Activated T-cell treated with anti-CD3 and anti-CD28 coated beads, Interleukin-2, amount 50 U/mL, for 1 hour (primary cell): ENCODE data around the gene SARS2.
"Not testable (repeated sequence)": the region's sequence is repeated elsewhere in the genome, so short reads cannot be mapped to it uniquely, and the experiment has no call there.

Source experiments
- DNase-seq: peaks from one replicate; pipeline ENCODE4 v3.0.0-alpha.2; 2020

The SARS2 gene

DNA sequence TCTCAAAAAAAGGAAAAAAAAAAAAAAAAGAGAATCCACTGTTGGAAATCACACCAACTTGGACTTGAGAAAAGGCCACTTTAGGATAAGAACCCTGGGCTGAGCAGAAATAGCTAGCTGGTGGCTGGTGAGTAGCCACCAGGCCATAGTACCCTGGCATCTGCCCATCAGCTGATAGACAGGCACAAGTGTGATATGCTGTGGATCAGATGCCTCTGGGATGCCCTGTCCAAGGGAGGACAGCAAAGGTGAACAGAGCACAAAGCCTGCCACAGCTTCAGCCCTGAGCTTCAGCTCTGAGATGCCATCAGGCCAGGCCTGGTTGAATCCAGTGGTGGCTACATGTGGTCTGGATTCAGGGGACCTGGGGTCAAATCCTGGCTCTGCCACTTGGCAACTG lies 39.9 kb downstream of the SARS2 start:
- DNase-seq: no peak

DNA sequence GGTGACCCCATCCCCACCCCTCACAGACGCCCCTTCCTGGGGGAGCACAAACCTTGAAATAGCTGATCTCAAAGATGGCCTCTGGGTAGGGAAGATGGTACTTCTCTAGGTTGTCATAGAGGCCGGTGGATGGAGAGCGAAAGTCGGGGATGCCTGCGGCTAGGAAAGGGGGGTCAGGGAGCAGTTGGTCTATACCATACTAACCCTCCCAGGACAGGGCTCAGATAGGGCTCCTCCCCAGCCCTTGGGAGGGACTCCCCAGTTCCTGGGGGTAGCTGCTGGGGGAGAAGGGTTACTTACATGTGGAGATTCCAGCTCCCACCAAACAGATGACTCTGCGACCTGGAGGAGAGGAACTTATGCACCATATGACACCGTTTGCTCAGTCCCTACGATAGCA lies 40.8 kb downstream of the SARS2 start:
- DNase-seq: no peak

- DNase-seq: no peak
Observed at GRCh38 chr19:38888876-38889275, 41.7 kb downstream of the SARS2 start.

DNA sequence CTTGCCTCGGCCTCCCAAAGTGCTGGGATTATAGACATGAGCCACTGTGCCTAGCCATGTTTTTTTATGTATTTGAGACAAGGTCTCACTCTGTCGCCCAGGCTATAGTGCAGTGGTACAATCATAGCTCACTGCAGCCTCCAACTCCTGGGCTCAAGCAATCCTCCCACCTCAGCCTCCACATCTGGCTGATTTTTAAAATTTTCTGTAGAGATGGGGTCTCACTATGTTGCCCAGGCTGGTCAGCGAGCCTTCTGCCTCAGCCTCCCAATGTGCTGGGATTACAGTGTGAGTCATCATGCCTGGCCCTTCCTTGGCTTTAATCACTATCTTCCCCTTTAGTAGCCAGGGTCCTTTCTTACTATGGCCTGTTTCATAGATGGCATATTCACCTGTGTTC lies 45.9 kb downstream of the SARS2 start:
- DNase-seq: not testable (repeated sequence)

GRCh38 chr19:38883286-38883685 lies 47.3 kb downstream of the SARS2 start:
- DNase-seq: no peak

- no peak for DNase-seq
Observed at GRCh38 chr19:38880882-38881609, 49.5 kb downstream of the SARS2 start.

DNA sequence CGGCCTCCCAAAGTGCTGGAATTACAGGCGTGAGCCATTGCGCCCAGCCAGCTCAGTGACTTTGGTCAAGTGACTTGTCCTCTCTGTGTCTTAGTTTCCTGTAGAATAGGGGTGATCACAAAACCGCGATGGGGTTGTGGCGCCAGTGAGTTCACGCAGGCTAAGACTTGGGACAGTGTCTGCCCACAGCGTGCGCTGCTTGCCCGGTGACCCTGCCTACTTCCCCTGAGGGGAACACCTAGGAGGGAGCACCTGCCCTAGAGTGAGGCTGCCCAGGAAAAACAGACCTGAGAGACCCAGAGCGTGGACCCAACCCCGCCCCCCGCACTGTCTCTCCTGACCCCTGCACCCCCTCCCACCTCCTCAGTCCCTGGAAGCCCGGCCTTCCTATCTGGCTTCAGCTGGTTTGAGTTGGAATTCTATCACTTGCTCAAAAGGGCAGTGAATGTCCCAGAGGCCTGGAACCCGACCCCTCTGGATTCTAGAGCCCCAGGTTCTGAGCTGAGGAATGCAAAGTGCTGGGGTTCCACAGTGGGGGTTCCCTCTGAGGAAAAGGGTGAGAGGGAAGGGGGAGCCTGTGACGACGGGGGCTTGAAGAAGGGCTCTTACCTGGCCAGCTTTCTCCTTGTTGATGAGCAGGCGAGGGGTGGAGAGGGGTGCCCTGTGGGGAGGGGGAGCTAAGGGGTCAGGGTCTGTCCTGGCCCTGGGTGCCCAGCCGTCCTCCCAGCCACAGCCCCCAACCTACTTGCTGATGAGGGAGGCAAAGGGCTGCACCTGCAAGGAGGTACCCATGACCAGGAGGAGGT lies 50.3 kb downstream of the SARS2 start:
- DNase-seq: no peak

DNA sequence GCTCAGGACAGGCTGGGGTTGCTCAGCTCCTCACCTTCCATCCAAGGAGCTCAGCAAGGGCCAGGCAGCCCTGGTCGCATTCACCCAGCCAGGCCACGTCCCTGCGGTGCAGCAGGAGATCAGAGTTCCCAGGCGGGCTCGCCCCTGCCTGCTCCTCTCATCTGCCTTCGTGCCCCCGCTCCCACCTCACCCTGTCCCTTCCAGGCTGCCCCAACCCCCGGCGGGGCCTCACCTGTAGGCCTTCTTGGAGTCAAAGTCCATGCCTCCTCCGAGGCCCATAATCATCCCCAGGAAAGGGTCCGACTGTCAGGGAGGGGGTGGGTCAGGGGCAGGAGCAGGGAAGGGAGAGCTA lies 51.2 kb downstream of the SARS2 start:
- no peak for DNase-seq

GRCh38 chr19:38878575-38879399 lies 51.8 kb downstream of the SARS2 start:
- DNase-seq: no peak

DNA sequence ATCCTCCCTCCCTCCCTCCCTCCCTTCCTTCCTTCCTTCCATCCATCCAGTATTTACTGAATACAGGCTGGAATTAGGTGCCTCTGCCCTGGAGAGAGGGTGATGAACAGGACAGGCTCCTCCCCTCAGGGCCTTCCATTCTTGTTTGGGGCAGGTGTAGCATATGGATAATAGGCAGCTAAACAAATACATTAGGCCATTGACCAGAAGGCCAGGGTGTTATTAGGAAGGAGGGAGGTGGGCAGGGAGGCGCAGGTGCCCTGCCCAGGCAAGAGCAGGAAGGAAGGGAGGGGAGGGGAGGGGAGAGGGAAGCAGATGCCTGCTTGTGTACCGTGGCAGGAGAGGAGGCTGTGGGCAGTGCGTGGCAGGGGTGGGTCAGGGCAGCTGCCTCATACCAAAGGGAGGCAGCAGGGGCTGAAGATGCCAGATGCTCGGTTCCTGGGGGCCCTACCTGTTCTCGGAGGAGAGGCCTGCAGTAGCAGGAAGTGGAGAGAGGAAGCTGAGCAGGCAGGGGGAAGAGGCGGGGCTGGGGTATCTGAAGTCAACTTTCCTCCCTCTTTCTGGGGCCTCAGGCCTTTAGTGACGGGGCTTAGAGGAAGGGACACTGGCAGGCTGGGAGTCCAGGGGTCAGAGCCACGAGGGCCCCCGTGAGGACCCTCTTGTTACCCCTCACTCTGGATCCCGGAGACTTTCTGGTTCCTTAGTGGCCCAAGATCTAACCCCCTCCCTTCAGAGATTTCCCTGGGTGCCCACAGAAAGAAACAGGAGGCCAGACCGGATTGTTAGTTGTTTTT lies 52.6 kb downstream of the SARS2 start, which contains the start of gene RINL:
Gene RINL (minus strand): TSS at position 495 of the 794 bp plus-strand sequence. CDS start 1,533 bp downstream, outside the sequence.
- DNase-seq: peak; percentile 69

- no peak for DNase-seq
Observed at GRCh38 chr19:38875656-38876395, 54.7 kb downstream of the SARS2 start.

DNA sequence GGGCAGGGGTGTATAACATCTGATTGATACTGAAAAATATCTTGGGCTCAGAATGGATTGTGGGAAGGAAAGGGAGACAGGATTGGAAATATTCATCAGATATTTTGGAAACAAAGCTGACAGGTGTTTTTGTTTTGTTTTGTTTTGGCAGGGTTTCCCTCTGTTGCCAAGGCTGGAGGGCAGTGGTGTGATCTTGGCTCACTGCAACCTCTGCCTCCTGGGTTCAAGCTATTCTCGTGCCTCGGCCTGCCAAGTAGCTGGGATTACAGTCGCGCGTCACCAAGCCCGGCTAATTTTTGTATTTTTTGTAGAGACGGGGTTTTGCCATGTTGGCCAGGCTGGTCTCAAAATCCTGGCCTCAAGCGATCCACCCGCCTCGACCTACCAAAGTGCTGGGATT lies 57.2 kb downstream of the SARS2 start:
- DNase-seq: not testable (repeated sequence)

- no peak for DNase-seq
Observed at GRCh38 chr19:38870612-38871011, 60.0 kb downstream of the SARS2 start.

DNA sequence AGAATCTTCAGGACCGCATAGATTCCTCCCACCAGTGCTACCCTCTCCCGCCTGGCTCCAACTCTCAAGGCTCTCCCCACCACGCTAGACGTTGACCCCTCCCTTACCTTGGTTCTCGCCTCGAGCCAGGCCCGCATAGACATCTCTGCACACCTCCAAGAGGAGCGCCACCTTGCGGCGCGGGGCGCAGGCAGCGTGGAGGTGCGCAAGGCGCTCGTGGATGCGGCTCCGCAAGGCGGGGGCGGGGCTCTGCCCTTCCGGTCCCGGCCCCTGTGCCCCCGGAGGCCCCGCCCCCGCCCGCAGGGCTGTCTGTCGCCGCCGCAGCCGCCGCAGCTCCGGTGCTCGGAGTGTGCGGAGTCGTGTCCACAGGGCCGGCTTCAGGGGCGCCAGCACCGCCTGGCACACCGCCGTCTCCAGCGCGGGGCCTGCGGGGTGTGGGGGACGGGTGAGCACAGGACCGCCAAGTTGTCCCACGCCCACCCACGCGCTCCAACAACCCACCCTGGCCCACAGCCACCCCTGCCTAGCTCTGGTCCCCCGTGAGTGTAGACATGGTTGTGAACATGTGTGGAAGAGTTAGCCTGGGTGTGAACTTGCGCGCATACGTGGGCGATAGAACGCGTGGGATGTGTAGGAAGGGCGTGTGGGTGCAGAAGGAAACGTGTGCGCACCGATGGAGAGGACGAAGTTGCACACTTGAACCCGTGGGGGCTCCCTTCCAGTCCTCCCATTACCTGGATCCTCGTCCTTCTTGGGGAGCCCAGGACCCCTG lies 60.5 kb downstream of the SARS2 start:
- DNase-seq: peak; percentile 95

DNA sequence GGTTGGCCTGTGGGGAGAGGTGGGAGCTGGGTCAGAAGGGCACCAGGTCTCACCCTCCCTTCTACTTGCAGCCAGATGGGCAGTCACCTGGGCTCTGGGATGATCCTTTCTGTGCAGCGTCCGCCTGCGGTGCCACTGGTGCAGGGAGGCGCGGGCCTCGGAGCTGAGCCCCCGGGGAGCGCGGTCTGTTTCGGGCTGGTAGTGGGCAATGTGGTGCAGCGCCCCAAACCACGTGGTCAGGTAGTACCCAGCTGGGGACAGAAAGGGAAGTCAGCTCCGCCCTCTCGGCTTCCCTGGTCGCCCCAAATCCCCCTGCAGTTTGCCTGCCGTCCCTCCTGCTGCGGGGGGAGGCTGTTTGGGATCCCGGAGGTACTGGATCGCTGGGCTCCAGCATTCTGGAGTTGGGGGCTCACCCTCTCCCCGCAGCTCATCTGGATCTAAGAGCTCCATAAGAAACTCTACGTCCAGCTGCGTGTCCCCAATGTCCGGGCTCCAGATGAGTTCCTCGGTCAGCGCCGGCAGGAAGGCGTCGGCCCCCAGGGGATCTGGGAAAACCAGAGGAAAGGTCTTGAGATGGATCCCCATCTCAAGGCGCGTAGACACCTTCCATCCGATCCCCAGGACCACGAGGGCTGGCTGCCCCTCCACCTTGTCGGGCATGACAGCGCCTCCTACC lies 61.3 kb downstream of the SARS2 start:
- DNase-seq: peak; percentile 42

DNA sequence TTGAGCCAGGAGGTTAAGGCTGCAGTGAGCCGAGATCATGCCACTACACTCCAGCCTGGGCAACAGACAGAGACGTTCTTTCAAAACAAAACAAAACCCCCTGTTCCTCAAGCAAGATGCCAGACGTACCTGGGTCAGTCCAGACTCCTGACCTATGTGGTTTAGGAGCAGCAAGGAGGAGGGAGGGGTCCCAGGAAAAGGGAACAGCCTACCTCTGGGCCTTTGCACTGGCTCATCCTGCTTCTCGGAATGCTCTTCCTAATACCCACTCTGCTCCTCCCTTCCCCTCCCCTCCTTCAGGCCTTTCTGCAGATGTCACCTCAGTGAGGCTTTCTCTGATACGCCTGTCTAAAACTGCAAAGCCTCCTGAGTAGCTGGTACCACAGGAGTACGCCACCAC lies 62.0 kb downstream of the SARS2 start:
- no peak for DNase-seq

DNA sequence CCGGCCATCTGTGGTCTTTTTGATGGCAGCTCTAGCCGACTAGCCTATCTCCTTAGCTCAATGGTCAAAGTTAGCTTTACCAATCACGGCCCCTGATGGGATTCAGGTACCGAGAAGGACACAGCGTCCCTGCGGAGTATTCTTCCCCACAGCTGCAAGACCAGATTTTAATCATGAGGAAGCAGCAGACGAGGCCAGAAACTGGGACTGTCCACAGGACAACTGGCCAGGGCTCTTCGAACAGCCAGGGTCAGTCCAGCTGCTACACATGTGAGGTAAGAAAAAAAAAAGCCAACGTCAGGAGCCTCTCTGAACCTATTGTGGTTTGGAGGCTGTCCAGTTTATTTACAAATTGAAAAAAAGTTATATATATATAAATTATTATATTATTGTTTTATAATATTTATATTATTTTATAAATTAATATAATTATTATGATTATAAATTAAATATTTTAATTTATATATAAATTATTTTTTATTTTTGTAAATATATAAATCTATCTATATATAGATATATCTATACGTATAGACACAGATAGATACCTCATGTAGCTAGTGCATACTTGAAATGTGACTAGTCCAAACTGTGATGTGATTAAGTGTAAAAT lies 63.3 kb downstream of the SARS2 start:
- no peak for DNase-seq
